DOHH2 (cell line): ENCODE results near the gene ABCD1.

Experiments
- CTCF ChIP-seq: fragments of 200-600 bp; sonication (generic); IDR thresholded peaks from one replicate; pipeline ENCODE4 v1.5.1; 2014; ENCODE audit warnings: antibody characterized with exemption, mild to moderate bottlenecking, low read depth, low read length; ENCODE audit not compliant: poor library complexity, severe bottlenecking
- EZH2phosphoT487 ChIP-seq: fragments of 200-600 bp; sonication (generic); IDR thresholded peaks from 2 replicates; pipeline ENCODE4 v1.6.1; 2017; ENCODE audit warnings: borderline replicate concordance, mild to moderate bottlenecking, antibody characterized with exemption, low read length, moderate library complexity, mixed read lengths

GRCh38 chrX:153741446-153741845 lies 16.8 kb downstream of the ABCD1 start:
- TF ChIP-seq CTCF (no peak), EZH2phosphoT487 (no peak)
